Brain microvascular endothelial cell (primary cell): ENCODE data around the gene LHFPL6.
A peak's percentile ranks its signal among the peaks of the same experiment; 100 is the strongest.

Experiments used
- DNase-seq: peaks from one replicate; pipeline ENCODE4 v3.0.0-alpha.2; 2020
- H3K27ac ChIP-seq: fragments of 250-450 bp; sonication (Bioruptor Pico); 2 replicates; pipeline ENCODE4 v1.5.1; 2020; ENCODE audit warnings: mild to moderate bottlenecking, moderate library complexity
- H3K27me3 ChIP-seq: fragments of 250-450 bp; sonication (Bioruptor Pico); replicated peaks from 2 replicates; pipeline ENCODE4 v1.5.1; 2020; ENCODE audit warnings: mild to moderate bottlenecking
- H3K36me3 ChIP-seq: fragments of 250-450 bp; sonication (Bioruptor Pico); replicated peaks from 2 replicates; pipeline ENCODE4 v1.5.1; 2020; ENCODE audit warnings: mild to moderate bottlenecking
- H3K4me3 ChIP-seq: 2 replicates; pipeline ENCODE4 v1.5.1; 2011; ENCODE audit warnings: low read depth, mild to moderate bottlenecking, control low read depth, low read length, moderate library complexity
- CTCF ChIP-seq: IDR thresholded peaks from 2 replicates; pipeline ENCODE4 v1.5.1; 2011; ENCODE audit warnings: low read depth, mild to moderate bottlenecking, moderate library complexity, low read length, control low read depth, inconsistent platforms; ENCODE audit errors: missing control alignments
- in situ Hi-C: cut with HindIII; loops from 2 replicates; pipeline ENCODE4 v1.10.0; 2017; ENCODE audit warnings: low sequenced_read_pairs, low pct_ligation_motif_present

Gene LHFPL6

GRCh38 chr13:39571502-39572092 lies 31.4 kb downstream of the LHFPL6 start:
- DNase-seq, result no peak
- no peak overlapping the region for H3K4me3 ChIP-seq
- no peaks in the 10 kb centered on the region for H3K27me3 ChIP-seq
- H3K27ac ChIP-seq, result no peak overlapping the region
- no peaks in the 10 kb centered on the region for H3K36me3 ChIP-seq
- in situ Hi-C loops, result no loop called here
- no peak for TF ChIP-seq CTCF

GRCh38 chr13:39567569-39567968 lies 35.4 kb downstream of the LHFPL6 start:
- in situ Hi-C loops, result no loop called here
- TF ChIP-seq CTCF, result no peak
- no peaks in the 10 kb centered on the region for H3K27me3 ChIP-seq
- H3K27ac ChIP-seq, result no peak overlapping the region
- H3K4me3 ChIP-seq, result no peak overlapping the region
- H3K36me3 ChIP-seq, result no peaks in the 10 kb centered on the region
- DNase-seq, result no peak

GRCh38 chr13:39566216-39566869 lies 36.6 kb downstream of the LHFPL6 start:
- no peaks in the 10 kb centered on the region for H3K27me3 ChIP-seq
- in situ Hi-C loops, result no loop called here
- H3K36me3 ChIP-seq, result no peaks in the 10 kb centered on the region
- TF ChIP-seq CTCF, result no peak
- DNase-seq, result no peak
- H3K4me3 ChIP-seq, result no peak overlapping the region
- peak overlapping the region; percentile 91 for H3K27ac ChIP-seq

GRCh38 chr13:39565036-39565949 lies 37.7 kb downstream of the LHFPL6 start:
- TF ChIP-seq CTCF, result no peak
- in situ Hi-C loops, result no loop called here
- peak overlapping the region; percentile 32 for H3K4me3 ChIP-seq
- no peaks in the 10 kb centered on the region for H3K27me3 ChIP-seq
- H3K27ac ChIP-seq, result peak overlapping the region; percentile 91
- DNase-seq, result peak; percentile 91
- no peaks in the 10 kb centered on the region for H3K36me3 ChIP-seq

- Histone ChIP-seq H3K4me3 (no peak overlapping the region), H3K36me3 (no peaks in the 10 kb centered on the region), H3K27me3 (no peaks in the 10 kb centered on the region), H3K27ac (no peak overlapping the region)
- in situ Hi-C loops, result no loop called here
- TF ChIP-seq CTCF, result no peak
- no peak for DNase-seq
Observed at GRCh38 chr13:39563470-39563735, 39.6 kb downstream of the LHFPL6 start.
